A673 (cell line): ENCODE data around the gene IL21R. TPM values are rescaled to one million over a fixed set of nuclear protein-coding genes. Genes with fewer than 3 reads are reported as not detected.
"Not testable (repeated sequence)": the region's sequence is repeated elsewhere in the genome, so short reads cannot be mapped to it uniquely, and the experiment has no call there.

Experiments
- BruUV-seq: library from RNA; stranded (reverse); fragments of 400-500 nt; replicated peaks from 2 replicates; lab custom pipeline; 2021; lab: Mats Ljungman, UMichigan
- CTCF ChIA-PET: fragments of 300-600 bp; sonication (Branson Sonifier 250); formaldehyde crosslinking; loops from one replicate; lab custom pipeline; 2022; ENCODE audit warnings: antibody characterized with exemption; lab: Charles Lee
- POLR2A ChIA-PET: fragments of 300-600 bp; sonication (Branson Sonifier 250); formaldehyde crosslinking; loops from one replicate; lab custom pipeline; 2022; ENCODE audit warnings: antibody characterized with exemption; ENCODE audit not compliant: low non-redundant PET; lab: Charles Lee
- DNase-seq: peaks from one replicate; pipeline ENCODE4 v3.0.0-alpha.2; 2015; ENCODE audit warnings: low spot score
- H3K27ac ChIP-seq: fragments of 200-600 bp; sonication (generic); 2 replicates; pipeline ENCODE4 v1.5.1; 2016; ENCODE audit warnings: mixed run types, low read depth, mild to moderate bottlenecking, mixed read lengths, antibody characterized with exemption, low read length; ENCODE audit not compliant: poor library complexity, severe bottlenecking
- H3K27me3 ChIP-seq: fragments of 200-600 bp; sonication (generic); replicated peaks from 2 replicates; pipeline ENCODE4 v1.6.1; 2017; ENCODE audit warnings: mixed run types, low read depth, mild to moderate bottlenecking, mixed read lengths, antibody characterized with exemption, low read length; ENCODE audit not compliant: insufficient read depth, poor library complexity
- H3K36me3 ChIP-seq: fragments of 200-600 bp; sonication (generic); 2 replicates; pipeline ENCODE4 v1.6.1; 2016; ENCODE audit warnings: mixed run types, mild to moderate bottlenecking, mixed read lengths, antibody characterized with exemption, low read length; ENCODE audit not compliant: insufficient read depth, poor library complexity, severe bottlenecking
- H3K4me1 ChIP-seq: fragments of 200-600 bp; sonication (generic); 2 replicates; pipeline ENCODE4 v1.6.1; 2017; ENCODE audit warnings: mixed run types, mild to moderate bottlenecking, mixed read lengths, antibody characterized with exemption, low read length; ENCODE audit not compliant: insufficient read depth, poor library complexity, severe bottlenecking
- H3K4me3 ChIP-seq: fragments of 200-600 bp; sonication (generic); 2 replicates; pipeline ENCODE4 v1.5.1; 2016; ENCODE audit warnings: low read depth, mixed run types, mild to moderate bottlenecking, mixed read lengths, low read length; ENCODE audit not compliant: poor library complexity, severe bottlenecking
- H3K9me3 ChIP-seq: fragments of 200-600 bp; sonication (generic); 2 replicates; pipeline ENCODE4 v1.6.1; 2016; ENCODE audit warnings: mixed run types, low read depth, mild to moderate bottlenecking, mixed read lengths, antibody characterized with exemption, low read length; ENCODE audit not compliant: poor library complexity, severe bottlenecking
- EZH2 ChIP-seq: fragments of 200-600 bp; sonication (generic); IDR thresholded peaks from 2 replicates; pipeline ENCODE4 v1.6.1; 2017; ENCODE audit warnings: borderline replicate concordance, low read depth, mild to moderate bottlenecking, mixed read lengths, antibody characterized with exemption, low read length; ENCODE audit not compliant: poor library complexity, severe bottlenecking
- intact Hi-C: fragments of 100-400 bp; cut with micrococcal nuclease; formaldehyde crosslinking; loops from one replicate; pipeline ENCODE4 v1.10.0; 2022; ENCODE audit not compliant: unreplicated experiment
- total RNA-seq: library from RNA; stranded (reverse); gene quantifications from 2 replicates; pipeline ENCODE4 v1.2.3, GENCODE V29; 2021
- TF ChIP-seq, protein P1 (sequence below): fragments of 300-800, 200-600 bp; sonication (generic); conservative IDR thresholded peaks from 2 replicates; pipeline ENCODE4 v1.5.1; 2017; ENCODE audit warnings: low read depth, mild to moderate bottlenecking, antibody characterized with exemption, low read length, moderate library complexity, mixed read lengths

Gene IL21R
- total RNA-seq, 1 experiment from 2014 or later, result 0.19 TPM

DNA sequence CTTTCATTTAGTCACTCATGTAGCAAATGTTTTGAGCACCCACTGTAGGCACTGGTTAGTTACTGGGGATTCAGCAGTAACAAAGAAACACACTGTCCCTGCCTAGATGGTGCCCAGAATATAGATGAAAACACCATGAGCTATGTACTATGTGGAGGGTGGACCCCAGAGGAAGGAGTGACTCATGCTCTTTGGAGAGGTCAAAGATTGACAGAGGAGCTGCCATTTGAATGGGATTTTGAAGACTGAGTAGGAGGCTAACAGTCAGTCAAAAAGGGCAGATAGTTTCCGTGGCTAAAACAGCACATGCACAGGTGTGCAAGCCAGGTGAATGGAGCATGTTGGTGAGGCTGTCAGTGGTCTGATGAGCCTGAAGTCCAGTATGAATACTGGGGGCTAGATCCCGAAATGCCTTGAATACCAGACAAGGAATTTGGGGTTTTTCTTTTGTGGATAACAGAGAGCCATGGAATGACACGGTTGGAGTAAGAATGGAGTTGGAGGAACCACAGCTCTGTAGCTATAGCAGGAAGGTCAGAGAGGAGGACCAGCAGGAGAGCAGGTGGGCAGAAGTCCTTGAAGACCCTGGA, 6.1 kb downstream of the IL21R start:
- Histone ChIP-seq H3K36me3 (no peaks in the 10 kb centered on the region), H3K27me3 (no peaks in the 10 kb centered on the region), H3K4me1 (no peaks in the 10 kb centered on the region), H3K27ac (no peak overlapping the region), H3K4me3 (no peak overlapping the region), H3K9me3 (no peaks in the 10 kb centered on the region)
- no peak for DNase-seq
- TF ChIP-seq EZH2, result no peak
- TF ChIP-seq, protein P1, sequence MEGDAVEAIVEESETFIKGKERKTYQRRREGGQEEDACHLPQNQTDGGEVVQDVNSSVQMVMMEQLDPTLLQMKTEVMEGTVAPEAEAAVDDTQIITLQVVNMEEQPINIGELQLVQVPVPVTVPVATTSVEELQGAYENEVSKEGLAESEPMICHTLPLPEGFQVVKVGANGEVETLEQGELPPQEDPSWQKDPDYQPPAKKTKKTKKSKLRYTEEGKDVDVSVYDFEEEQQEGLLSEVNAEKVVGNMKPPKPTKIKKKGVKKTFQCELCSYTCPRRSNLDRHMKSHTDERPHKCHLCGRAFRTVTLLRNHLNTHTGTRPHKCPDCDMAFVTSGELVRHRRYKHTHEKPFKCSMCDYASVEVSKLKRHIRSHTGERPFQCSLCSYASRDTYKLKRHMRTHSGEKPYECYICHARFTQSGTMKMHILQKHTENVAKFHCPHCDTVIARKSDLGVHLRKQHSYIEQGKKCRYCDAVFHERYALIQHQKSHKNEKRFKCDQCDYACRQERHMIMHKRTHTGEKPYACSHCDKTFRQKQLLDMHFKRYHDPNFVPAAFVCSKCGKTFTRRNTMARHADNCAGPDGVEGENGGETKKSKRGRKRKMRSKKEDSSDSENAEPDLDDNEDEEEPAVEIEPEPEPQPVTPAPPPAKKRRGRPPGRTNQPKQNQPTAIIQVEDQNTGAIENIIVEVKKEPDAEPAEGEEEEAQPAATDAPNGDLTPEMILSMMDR, result no peak
- POLR2A ChIA-PET, result no interaction called here
- no TSS peak for BruUV-seq
- intact Hi-C loops, result no loop called here
- CTCF ChIA-PET, result no interaction called here

DNA sequence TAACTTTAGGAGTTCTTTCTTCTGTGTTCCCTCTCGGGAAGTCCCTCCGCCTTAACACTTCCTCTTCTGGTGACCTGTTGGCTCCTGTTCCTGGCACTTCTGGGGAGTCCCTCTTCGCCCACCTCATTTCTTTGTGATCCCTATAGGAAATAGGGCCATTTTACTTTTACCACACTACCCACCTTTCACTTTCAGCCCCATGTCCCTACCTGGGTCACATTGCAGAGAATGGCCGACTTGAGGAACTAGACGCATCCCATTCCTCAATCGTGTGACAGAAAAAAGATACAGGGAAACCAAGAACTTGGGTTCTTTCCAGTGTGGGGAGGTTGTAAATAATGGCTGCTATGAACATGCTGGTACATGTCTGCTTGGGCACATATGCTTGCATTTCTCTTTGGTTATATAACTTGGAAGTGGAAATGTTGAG, 6.6 kb downstream of the IL21R start:
- H3K4me3 ChIP-seq, result no peak overlapping the region
- H3K36me3 ChIP-seq, result no peaks in the 10 kb centered on the region
- BruUV-seq, result no TSS peak
- H3K9me3 ChIP-seq, result no peaks in the 10 kb centered on the region
- H3K4me1 ChIP-seq, result no peaks in the 10 kb centered on the region
- TF ChIP-seq EZH2, result no peak
- TF ChIP-seq, protein P1, result no peak
- CTCF ChIA-PET, result no interaction called here
- intact Hi-C loops, result no loop called here
- no peak overlapping the region for H3K27ac ChIP-seq
- no peaks in the 10 kb centered on the region for H3K27me3 ChIP-seq
- POLR2A ChIA-PET, result no interaction called here
- no peak for DNase-seq

DNA sequence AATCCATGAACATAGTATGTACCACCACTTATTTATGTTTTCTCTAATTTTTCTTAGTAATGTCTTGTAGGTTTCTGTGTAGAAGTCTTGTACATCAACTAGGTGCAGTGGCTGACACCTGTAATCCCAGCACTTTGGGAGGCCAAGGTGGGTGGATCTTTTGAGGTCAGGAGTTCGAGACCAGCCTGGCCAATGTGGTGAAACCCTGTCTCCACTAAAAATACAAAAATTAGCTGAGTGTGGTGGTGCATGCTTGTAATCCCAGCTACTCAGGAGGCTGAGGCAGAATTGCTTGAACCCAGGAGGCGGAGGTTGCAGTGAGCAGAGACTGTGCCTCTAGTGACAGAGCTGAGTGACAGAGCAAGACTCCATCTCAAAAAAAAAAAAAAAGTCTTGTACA, 8.0 kb downstream of the IL21R start:
- DNase-seq, intact Hi-C loops, H3K4me1 ChIP-seq, H3K27me3 ChIP-seq, H3K4me3 ChIP-seq, BruUV-seq, H3K36me3 ChIP-seq, CTCF ChIA-PET, H3K27ac ChIP-seq, POLR2A ChIA-PET, H3K9me3 ChIP-seq: not testable (repeated sequence)

DNA sequence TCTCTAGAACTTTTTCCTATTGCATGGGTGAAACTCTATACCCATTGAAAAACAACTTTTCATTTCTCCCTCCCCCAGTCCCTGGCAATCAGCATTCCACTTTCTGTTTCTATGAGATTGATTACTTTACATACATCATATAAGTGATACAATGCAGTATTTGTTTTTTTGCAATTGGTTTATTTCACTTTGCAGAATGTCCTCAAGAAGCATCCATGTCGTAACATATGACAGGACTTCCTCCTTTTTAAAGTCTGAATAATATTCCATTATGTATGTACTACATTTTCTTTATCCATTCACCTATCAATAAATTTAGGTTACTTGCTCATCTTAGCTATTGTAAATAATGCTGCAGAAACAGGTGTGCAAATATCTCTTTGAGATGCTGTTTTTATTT, 8.8 kb downstream of the IL21R start:
- Histone ChIP-seq H3K36me3 (no peaks in the 10 kb centered on the region), H3K27me3 (no peaks in the 10 kb centered on the region), H3K4me1 (peaks cover 9% of the 10 kb centered on the region), H3K4me3 (no peak overlapping the region), H3K9me3 (no peaks in the 10 kb centered on the region), H3K27ac (no peak overlapping the region)
- intact Hi-C loops, result no loop called here
- POLR2A ChIA-PET, result no interaction called here
- TF ChIP-seq EZH2, result no peak
- TF ChIP-seq, protein P1, result no peak
- CTCF ChIA-PET, result no interaction called here
- BruUV-seq, result no TSS peak
- DNase-seq, result no peak
